H1 (cell line): ENCODE data around the gene OR5V1. TPM values are rescaled to one million over a fixed set of nuclear protein-coding genes. Genes with fewer than 3 reads are reported as not detected.
"Not testable (repeated sequence)": the region's sequence is repeated elsewhere in the genome, so short reads cannot be mapped to it uniquely, and the experiment has no call there.

Experiments
- CTCF ChIA-PET: fragments of 300-600 bp; sonication (Branson Sonifier 250); formaldehyde crosslinking; loops from one replicate; lab custom pipeline; 2021; ENCODE audit not compliant: partially characterized antibody; lab: Charles Lee
- POLR2A ChIA-PET: fragments of 300-600 bp; sonication (Branson Sonifier 250); formaldehyde crosslinking; loops from one replicate; lab custom pipeline; 2021; ENCODE audit warnings: inconsistent platforms; ENCODE audit not compliant: partially characterized antibody; lab: Charles Lee
- DNase-seq, 2 experiments: peaks; one replicate each; pipeline versions ENCODE4 v3.0.0 to v3.0.0-alpha.2; 2010 to 2022; ENCODE audit warnings: low spot score in 2 of 2, low read depth in 1 of 2, mixed read lengths in 1 of 2
- FAIRE-seq: peaks from 2 replicates; lab custom pipeline; 2011; peaks lifted over from hg19 to GRCh38; lab: Jason Lieb, UNC
- H2AFZ ChIP-seq: 2 replicates; pipeline ENCODE4 v1.8.1; 2012; ENCODE audit warnings: low read length, inconsistent platforms
- H2AK5ac ChIP-seq: 2 replicates; pipeline ENCODE4 v1.6.1; 2013; ENCODE audit warnings: low read depth, low read length
- H2BK120ac ChIP-seq: replicated peaks from 2 replicates; pipeline ENCODE3; 2013; ENCODE audit warnings: low read depth, low read length, inconsistent platforms
- H2BK12ac ChIP-seq: 2 replicates; pipeline ENCODE4 v1.6.1; 2013; ENCODE audit warnings: low read depth, low read length
- H2BK15ac ChIP-seq: 2 replicates; pipeline ENCODE4 v1.6.1; 2013; ENCODE audit warnings: low read length
- H2BK20ac ChIP-seq: 2 replicates; pipeline ENCODE4 v1.6.1; 2013; ENCODE audit warnings: low read length
- H2BK5ac ChIP-seq: 2 replicates; pipeline ENCODE4 v1.6.1; 2013; ENCODE audit warnings: low read depth, low read length
- H3K14ac ChIP-seq: 2 replicates; pipeline ENCODE4 v1.6.1; 2013; ENCODE audit warnings: inconsistent platforms; ENCODE audit not compliant: insufficient read length
- H3K18ac ChIP-seq: 2 replicates; pipeline ENCODE4 v1.6.1; 2013; ENCODE audit warnings: low read length; ENCODE audit errors: extremely low read depth
- H3K23ac ChIP-seq: 2 replicates; pipeline ENCODE4 v1.6.1; 2013; ENCODE audit warnings: inconsistent platforms; ENCODE audit not compliant: insufficient read length
- H3K23me2 ChIP-seq: 2 replicates; pipeline ENCODE4 v1.6.1; 2013; ENCODE audit warnings: low read depth, low read length
- H3K27ac ChIP-seq: 2 replicates; pipeline ENCODE4 v1.6.1; 2011; ENCODE audit warnings: low read depth, low read length, inconsistent platforms
- H3K27me3 ChIP-seq, 4 experiments: replicated peaks in 1 of 4; 1 replicate in 1 of 4; 2 replicates in 3 of 4; pipeline versions ENCODE4 v1.6.1 to v1.8.1; 2011 to 2013; ENCODE audit warnings: low read length in 3 of 4, mild to moderate bottlenecking in 3 of 4, inconsistent platforms in 2 of 4, mixed read lengths in 2 of 4, moderate library complexity in 1 of 4; ENCODE audit not compliant: control insufficient read depth in 3 of 4, insufficient read depth in 3 of 4; ENCODE audit errors: extremely low read depth in 1 of 4
- H3K36me3 ChIP-seq, 4 experiments: 2 replicates each; pipeline versions ENCODE4 v1.6.1 to v1.8.1; 2011 to 2013; ENCODE audit warnings: mild to moderate bottlenecking in 4 of 4, low read length in 3 of 4, moderate library complexity in 2 of 4, control low read depth in 1 of 4, inconsistent platforms in 1 of 4; ENCODE audit not compliant: insufficient read depth in 4 of 4, control insufficient read depth in 2 of 4
- H3K4ac ChIP-seq: replicated peaks from 2 replicates; pipeline ENCODE3; 2013; ENCODE audit warnings: low read length, low read depth, mixed read lengths, inconsistent platforms; ENCODE audit not compliant: insufficient read length
- H3K4me1 ChIP-seq, 4 experiments: replicated peaks in 1 of 4; 1 replicate in 1 of 4; 2 replicates in 3 of 4; pipeline versions ENCODE4 v1.6.1 to v1.8.1; 2011 to 2013; ENCODE audit warnings: low read length in 3 of 4, inconsistent platforms in 2 of 4, mixed read lengths in 1 of 4; ENCODE audit not compliant: insufficient read depth in 4 of 4, control insufficient read depth in 3 of 4
- H3K4me2 ChIP-seq, 2 experiments: 2 replicates each; pipeline versions ENCODE4 v1.6.1 to v1.8.1; 2011 to 2013; ENCODE audit warnings: low read depth in 2 of 2, low read length in 2 of 2, control low read depth in 1 of 2, inconsistent platforms in 1 of 2, mild to moderate bottlenecking in 1 of 2; ENCODE audit not compliant: insufficient read depth in 1 of 2
- H3K4me3 ChIP-seq, 4 experiments: fragments of 200-600, 300-600 bp in 1 of 4; sonication (generic), shearing (Covaris generic), sonication (Bioruptor Twin) in 1 of 4; 2 replicates each; pipeline versions ENCODE4 v1.5.1 to v1.8.1; 2011 to 2016; ENCODE audit warnings: low read length in 4 of 4, low read depth in 3 of 4, control low read depth in 2 of 4, inconsistent platforms in 2 of 4, mild to moderate bottlenecking in 2 of 4, mixed read lengths in 1 of 4, moderate library complexity in 1 of 4; ENCODE audit not compliant: insufficient read depth in 2 of 4; ENCODE audit errors: extremely low read depth in 1 of 4
- H3K56ac ChIP-seq: replicated peaks from 2 replicates; pipeline ENCODE3; 2013; ENCODE audit warnings: low read depth, mild to moderate bottlenecking, mixed read lengths, low read length, inconsistent platforms; ENCODE audit not compliant: insufficient read length
- H3K79me1 ChIP-seq: 2 replicates; pipeline ENCODE4 v1.6.1; 2013; ENCODE audit warnings: low read depth, low read length, control low read depth
- H3K79me2 ChIP-seq, 2 experiments: 2 replicates each; pipeline versions ENCODE4 v1.6.1 to v1.8.1; 2012 to 2013; ENCODE audit warnings: low read length in 2 of 2, mild to moderate bottlenecking in 2 of 2, inconsistent platforms in 1 of 2; ENCODE audit not compliant: insufficient read depth in 2 of 2, control insufficient read depth in 1 of 2
- H3K9ac ChIP-seq, 4 experiments: replicated peaks in 1 of 4; 1 replicate in 1 of 4; 2 replicates in 3 of 4; pipeline versions ENCODE4 v1.6.1 to v1.8.1; 2011 to 2013; ENCODE audit warnings: low read depth in 3 of 4, low read length in 3 of 4, control low read depth in 2 of 4, mild to moderate bottlenecking in 2 of 4, moderate library complexity in 2 of 4, inconsistent platforms in 1 of 4; ENCODE audit errors: extremely low read depth in 1 of 4
- H3K9me3 ChIP-seq, 2 experiments: 2 replicates each; pipeline versions ENCODE4 v1.6.1 to v1.8.1; 2012 to 2013; ENCODE audit warnings: mild to moderate bottlenecking in 2 of 2, moderate library complexity in 2 of 2, control low read depth in 1 of 2, inconsistent platforms in 1 of 2, low read depth in 1 of 2, low read length in 1 of 2, mixed read lengths in 1 of 2; ENCODE audit not compliant: insufficient read depth in 2 of 2
- H4K20me1 ChIP-seq, 2 experiments: replicated peaks in 1 of 2; 2 replicates each; pipeline versions ENCODE3 to v1.8.1; 2011 to 2013; ENCODE audit warnings: inconsistent platforms in 2 of 2, low read length in 2 of 2, mild to moderate bottlenecking in 1 of 2; ENCODE audit not compliant: insufficient read depth in 2 of 2, control insufficient read depth in 1 of 2
- H4K5ac ChIP-seq: 2 replicates; pipeline ENCODE4 v1.6.1; 2013; ENCODE audit warnings: low read length, low read depth, mixed read lengths, inconsistent platforms; ENCODE audit not compliant: insufficient read length
- H4K8ac ChIP-seq: 2 replicates; pipeline ENCODE4 v1.8.0; 2013; ENCODE audit warnings: mild to moderate bottlenecking, moderate library complexity, low read length, inconsistent platforms; ENCODE audit not compliant: insufficient read depth; ENCODE audit errors: extremely low read depth
- H4K91ac ChIP-seq: replicated peaks from 2 replicates; pipeline ENCODE3; 2013; ENCODE audit warnings: low read length, mixed read lengths, inconsistent platforms; ENCODE audit not compliant: insufficient read length
- CHD2 ChIP-seq: IDR thresholded peaks from 2 replicates; pipeline ENCODE4 v1.6.1; 2012; ENCODE audit warnings: low read length, improper control_type of control experiment
- WGBS, 2 experiments: shearing (Covaris generic) in 1 of 2; methylation state at CpG; one replicate each; pipeline versions ENCODE4 v1.1.6 to v1.1.7; 2013 to 2015; ENCODE audit warnings: low lambda C conversion rate in 2 of 2, mixed read lengths in 2 of 2, inconsistent platforms in 1 of 2, low coverage in 1 of 2, missing lambda C conversion rate in 1 of 2; ENCODE audit not compliant: insufficient replicate concordance in 2 of 2, insufficient coverage in 1 of 2, insufficient read length in 1 of 2; ENCODE audit errors: extremely low coverage in 1 of 2, missing lambda C conversion rate in 1 of 2; 5-methylcytosine and 5-hydroxymethylcytosine counted together
- polyA plus RNA-seq, 7 experiments: library from polyadenylated mRNA; depleted of rRNA in 3 of 7; stranded (reverse) in 5 of 7; unstranded in 2 of 7; fragments of >200 nt in 5 of 7; fragments of 200-250 nt in 2 of 7; gene quantifications; 1 replicate in 5 of 7; 2 replicates in 1 of 7; 4 replicates in 1 of 7; pipeline versions ENCODE4 v1.2.1 to v1.2.3, GENCODE V29; 2011 to 2013; ENCODE audit warnings: missing spikeins in 2 of 7, mixed read lengths in 2 of 7
- total RNA-seq: library from RNA; stranded (reverse); fragmentation: NEBNext Ultra II Directional; extraction: Animal tissue kit (Norgen Biotek cat#: 25700); gene quantifications from 2 replicates; pipeline ENCODE4 v1.2.1, GENCODE V29; 2021
- TF ChIP-seq, protein P1 (sequence below): IDR thresholded peaks from 2 replicates; pipeline ENCODE4 v1.6.1; 2012; ENCODE audit warnings: inconsistent platforms

OR5V1 gene
- total and polyA plus RNA-seq, 2 of the 8 experiments (the other 6 are each of a cell fraction or from before 2014, with no cell fraction given): not detected

DNA sequence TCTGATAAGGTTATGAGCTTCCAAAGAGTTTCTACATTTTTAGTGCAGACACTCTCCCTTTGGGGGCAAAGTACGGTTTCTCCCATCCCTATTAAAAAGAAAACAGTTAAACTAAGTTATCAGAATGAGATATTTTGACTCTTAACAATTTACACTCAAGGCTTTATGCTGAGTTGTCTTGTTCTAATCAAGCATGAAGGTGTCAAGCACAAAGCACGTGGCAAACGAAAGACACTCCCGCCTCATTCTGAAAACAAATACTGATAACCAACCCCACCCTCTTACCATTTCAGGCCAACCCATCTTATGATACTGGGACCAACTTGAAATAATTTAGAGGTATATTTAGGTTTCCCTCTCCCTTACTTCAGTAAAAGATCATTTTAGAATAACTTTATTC lies 42.9 kb downstream of the OR5V1 start:
- no peak for TF ChIP-seq CHD2
- TF ChIP-seq, protein P1, sequence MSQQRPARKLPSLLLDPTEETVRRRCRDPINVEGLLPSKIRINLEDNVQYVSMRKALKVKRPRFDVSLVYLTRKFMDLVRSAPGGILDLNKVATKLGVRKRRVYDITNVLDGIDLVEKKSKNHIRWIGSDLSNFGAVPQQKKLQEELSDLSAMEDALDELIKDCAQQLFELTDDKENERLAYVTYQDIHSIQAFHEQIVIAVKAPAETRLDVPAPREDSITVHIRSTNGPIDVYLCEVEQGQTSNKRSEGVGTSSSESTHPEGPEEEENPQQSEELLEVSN: peak; percentile 57; the same call in 1 of the 2 replicates
- no peak overlapping the region for H2BK5ac ChIP-seq

DNA sequence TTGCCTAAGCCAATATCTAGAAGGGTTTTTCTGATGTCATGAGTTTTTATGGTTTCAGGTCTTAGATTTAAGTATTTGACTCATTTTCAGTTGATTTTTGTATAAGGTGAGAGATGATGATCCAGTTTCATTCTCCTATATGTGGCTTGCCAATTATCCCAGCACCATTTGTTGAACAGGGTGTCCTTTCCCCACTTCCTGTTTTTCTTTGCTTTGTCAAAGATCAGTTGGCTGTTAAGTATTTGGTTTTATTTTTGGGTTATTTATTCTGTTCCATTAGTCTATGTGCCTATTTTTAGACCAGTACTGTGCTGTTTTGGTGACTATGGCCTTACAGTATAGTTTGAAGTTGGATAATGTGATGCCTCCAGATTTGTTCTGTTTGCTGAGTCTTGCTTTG lies 45.3 kb downstream of the OR5V1 start:
- POLR2A ChIA-PET, H3K4ac ChIP-seq, H3K4me3 ChIP-seq, DNase-seq, H3K56ac ChIP-seq, H3K27ac ChIP-seq, H4K91ac ChIP-seq, H2BK12ac ChIP-seq, H2BK20ac ChIP-seq, H3K23ac ChIP-seq, H4K8ac ChIP-seq, H3K18ac ChIP-seq, CTCF ChIA-PET, H3K79me1 ChIP-seq, H2BK5ac ChIP-seq, H3K14ac ChIP-seq, H3K9ac ChIP-seq, H3K4me1 ChIP-seq, H2AK5ac ChIP-seq, H3K4me2 ChIP-seq, H2AFZ ChIP-seq, H3K23me2 ChIP-seq, H4K20me1 ChIP-seq, H3K27me3 ChIP-seq, H4K5ac ChIP-seq, H2BK15ac ChIP-seq, H2BK120ac ChIP-seq, H3K79me2 ChIP-seq, H3K36me3 ChIP-seq, FAIRE-seq, H3K9me3 ChIP-seq: not testable (repeated sequence)

More for the DNA sequence above, 42.9 kb downstream of the OR5V1 start:
- Histone ChIP-seq H2AK5ac (no peak overlapping the region), H3K36me3 (no peaks in the 10 kb centered on the region), H4K20me1 (no peaks in the 10 kb centered on the region), H3K79me1 (no peaks in the 10 kb centered on the region), H3K9ac (no peak overlapping the region), H3K14ac (no peak overlapping the region), H3K9me3 (no peaks in the 10 kb centered on the region), H2BK12ac (no peak overlapping the region), H3K4me3 (no peak overlapping the region), H2AFZ (no peak overlapping the region), H3K4ac (no peak overlapping the region), H3K56ac (no peak overlapping the region), H3K27ac (no peak overlapping the region), H3K4me2 (no peak overlapping the region), H2BK120ac (no peak overlapping the region), H3K79me2 (no peaks in the 10 kb centered on the region), H4K5ac (no peak overlapping the region), H3K27me3 (no peaks in the 10 kb centered on the region), H3K4me1 (no peaks in the 10 kb centered on the region), H2BK20ac (no peak overlapping the region), H4K91ac (no peak overlapping the region), H4K8ac (no peak overlapping the region), H2BK15ac (no peak overlapping the region), H3K23me2 (no peaks in the 10 kb centered on the region), H3K18ac (no peak overlapping the region), H3K23ac (no peak overlapping the region)
- no peak for FAIRE-seq
- WGBS, 2 experiments: 90% methylated on average over 4 of the region's 4 CpGs; no CpG with 5 or more reads in 1 of the 2 experiments
- POLR2A ChIA-PET: interaction anchor here (0.6 kb wide), 1 partner anchor 705 kb away, joined by 3 read pairs; no protein-coding TSS in a partner anchor
- CTCF ChIA-PET: interaction anchor here (0.6 kb wide), 1 partner anchor 395 kb away, joined by 4 read pairs; no protein-coding TSS in a partner anchor
- no peak for DNase-seq
